ENCODE data around the gene PAH.

DNA sequence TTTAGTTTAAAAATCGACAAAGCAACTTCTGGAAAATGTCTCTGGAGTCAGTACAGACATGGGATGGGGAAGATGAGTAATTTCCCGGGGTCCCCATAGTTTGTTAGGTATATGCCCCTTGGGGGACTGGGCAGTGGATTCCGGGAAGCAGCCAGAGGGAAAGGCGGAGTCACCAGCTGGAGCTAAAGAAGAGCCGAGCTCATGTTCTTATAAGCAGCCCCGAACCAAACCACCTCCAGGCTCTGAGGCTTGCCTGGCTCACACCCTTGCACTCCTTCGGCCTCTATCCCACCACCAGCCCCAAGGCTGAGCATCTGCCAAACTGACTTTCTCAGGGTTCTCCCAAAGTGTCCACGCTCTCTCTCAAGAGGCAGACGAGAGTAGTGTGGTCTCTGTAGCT, 117.8 kb downstream of the PAH start:
- TF ChIP-seq POLR2AphosphoS5 (IDR thresholded peaks at IDR 0.05; ENCODE audit: low read depth, low read length) (no peak), TAF1 (IDR thresholded peaks at IDR 0.05; ENCODE audit: borderline replicate concordance, insufficient read depth, low read length) (no peak), REST (IDR thresholded peaks at IDR 0.05; ENCODE audit: insufficient read depth in 1 of 2, low read depth in 2 of 2, low read length in 2 of 2) (no peak), FOXP2 (optimal IDR thresholded peaks at IDR 0.05; ENCODE audit: borderline replicate concordance, extremely low read depth, extremely low read length, insufficient read depth) (no peak), SIN3A (IDR thresholded peaks at IDR 0.05; ENCODE audit: borderline replicate concordance, insufficient read depth, low read length) (no peak)
